Spleen (tissue), 11 donors: ENCODE data around the gene GATAD1. TPM values are rescaled to one million over a fixed set of nuclear protein-coding genes. Genes with fewer than 3 reads are reported as not detected.

ENCODE experiments used
- DNase-seq: peaks from one replicate; pipeline ENCODE4 v3.0.0-alpha.2; 2020
- H3K27ac ChIP-seq, 8 donors: fragments of 200-600 bp; sonication (generic) in 7 of 8; 1 replicate in 4 of 8; 2 replicates in 4 of 8; pipeline versions ENCODE4 v1.5.0 to v1.8.0; 2016 to 2021; ENCODE audit warnings: inconsistent platforms in 4 of 8, mild to moderate bottlenecking in 4 of 8, moderate library complexity in 1 of 8
- H3K27me3 ChIP-seq, 7 donors: fragments of 200-600 bp; sonication (generic) in 6 of 7; replicated peaks in 1 of 7; 1 replicate in 4 of 7; 2 replicates in 3 of 7; pipeline versions ENCODE4 v1.5.0 to v1.8.0; 2016 to 2021; ENCODE audit warnings: inconsistent platforms in 3 of 7, mild to moderate bottlenecking in 1 of 7
- H3K36me3 ChIP-seq, 6 donors: fragments of 200-600 bp; sonication (generic) in 5 of 6; 1 replicate in 4 of 6; 2 replicates in 2 of 6; pipeline versions ENCODE4 v1.5.0 to v1.8.0; 2016 to 2021; ENCODE audit warnings: inconsistent platforms in 2 of 6
- H3K4me1 ChIP-seq, 6 donors: fragments of 200-600 bp; sonication (generic) in 5 of 6; 1 replicate in 3 of 6; 2 replicates in 3 of 6; pipeline versions ENCODE4 v1.5.0 to v1.8.0; 2016 to 2021; ENCODE audit warnings: inconsistent platforms in 3 of 6
- H3K4me3 ChIP-seq, 8 donors: fragments of 200-600 bp; sonication (generic) in 7 of 8; 1 replicate in 4 of 8; 2 replicates in 4 of 8; pipeline versions ENCODE4 v1.5.0 to v1.8.0; 2016 to 2021; ENCODE audit warnings: inconsistent platforms in 4 of 8, mild to moderate bottlenecking in 4 of 8, moderate library complexity in 2 of 8
- H3K9me3 ChIP-seq, 8 donors: fragments of 200-600 bp; sonication (generic) in 7 of 8; 1 replicate in 4 of 8; 2 replicates in 4 of 8; pipeline versions ENCODE4 v1.5.0 to v1.8.0; 2016 to 2021; ENCODE audit warnings: inconsistent platforms in 4 of 8
- CTCF ChIP-seq, 11 experiments: fragments of 200-600 bp in 7 of 11; fragments of 450-650 bp in 4 of 11; sonication (generic) in 4 of 11; IDR thresholded peaks in 8 of 11; conservative IDR thresholded peaks in 3 of 11; 1 replicate in 7 of 11; 2 replicates in 4 of 11; pipeline versions ENCODE4 v1.4.0 to v1.8.0; 2016 to 2021; ENCODE audit warnings: antibody characterized with exemption in 11 of 11, inconsistent platforms in 4 of 11, mild to moderate bottlenecking in 1 of 11
- POLR2A ChIP-seq, 3 donors: fragments of 450-650 bp; IDR thresholded peaks; one replicate each; pipeline ENCODE4 v1.5.1; 2017; ENCODE audit warnings: antibody characterized with exemption in 3 of 3, mild to moderate bottlenecking in 1 of 3
- POLR2AphosphoS5 ChIP-seq, 3 donors: sonication (generic); formaldehyde crosslinking; IDR thresholded peaks; one replicate each; pipeline ENCODE4 v1.5.1; 2017; ENCODE audit warnings: antibody characterized with exemption in 3 of 3
- WGBS, 5 donors: extraction: QIAGEN DNeasy Blood & Tissue Kit in 3 of 5; methylation state at CpG; one replicate each; pipeline versions ENCODE4 v1.1.5 to v1.1.7; 2013 to 2018; 5-methylcytosine and 5-hydroxymethylcytosine counted together
- intact Hi-C: fragments of 100-400 bp; cut with DNase I; formaldehyde crosslinking; loops from one replicate; pipeline ENCODE4 v1.15.0; 2023; ENCODE audit warnings: low total_unique reads
- polyA plus RNA-seq, 3 donors: library from polyadenylated mRNA; stranded (reverse); fragments of 200-250 nt; gene quantifications; one replicate each; pipeline ENCODE4 v1.2.1, GENCODE V29; 2013
- total RNA-seq, 7 donors: library from RNA; depleted of rRNA in 3 of 7; stranded (reverse); fragments of >200 nt in 3 of 7; fragmentation: NEBNext Ultra II Directional in 4 of 7; extraction: Animal tissue kit (Norgen Biotek cat#: 25700) in 4 of 7; gene quantifications; one replicate each; pipeline versions ENCODE4 v1.1.0 to v1.2.1, GENCODE V29; 2016 to 2021
- donor health status: healthy with polysubstance abuse.
- donor health status: DM: no; HTN: no; CAD: no; lungs with moderate emphysema.
- donor health status: DM: no; HTN: no; CAD: no.
- donor health status: Bipolar disorder and iron deficiency.
- donor health status: healthy.
- donor health status: DM: no; HTN: no; CAD: no.
- donor health status: DM: yes; HTN: yes; CAD: no.

Gene GATAD1
- total and polyA plus RNA-seq, 10 donors: 14.2 to 56.9 (median 35.6) TPM

GRCh38 chr7:92412745-92413144, 34.5 kb upstream of the GATAD1 start:
- H3K9me3 ChIP-seq: peaks cover 0 to 4% (median 0%) of the 10 kb centered on the region in 8 donors
- H3K4me1 ChIP-seq: no peaks in the 10 kb centered on the region
- H3K4me3 ChIP-seq: no peak overlapping the region
- no peak for DNase-seq
- intact Hi-C loops: no loop called here
- TF ChIP-seq CTCF (IDR thresholded peaks at IDR 0.05 in 8 of 11, conservative IDR thresholded peaks at IDR 0.05 in 3 of 11) (no peak), POLR2AphosphoS5 (IDR thresholded peaks at IDR 0.05) (no peak), POLR2A (IDR thresholded peaks at IDR 0.05) (no peak)
- no peak overlapping the region for H3K27ac ChIP-seq
- peaks cover 0 to 16% (median 0%) of the 10 kb centered on the region in 7 donors for H3K27me3 ChIP-seq
- 81 to 89% (median 84%) methylated on average over 11 of the region's 11 CpGs for WGBS, 5 donors
- H3K36me3 ChIP-seq: no peaks in the 10 kb centered on the region

GRCh38 chr7:92413550-92413949, 33.7 kb upstream of the GATAD1 start:
- DNase-seq: no peak
- Histone ChIP-seq H3K9me3 (peaks cover 0 to 4% (median 0%) of the 10 kb centered on the region in 8 donors), H3K27ac (no peak overlapping the region), H3K27me3 (peaks cover 0 to 16% (median 0%) of the 10 kb centered on the region in 7 donors), H3K36me3 (no peaks in the 10 kb centered on the region), H3K4me3 (no peak overlapping the region), H3K4me1 (no peaks in the 10 kb centered on the region)
- TF ChIP-seq POLR2A (IDR thresholded peaks at IDR 0.05) (no peak), POLR2AphosphoS5 (IDR thresholded peaks at IDR 0.05) (no peak), CTCF (IDR thresholded peaks at IDR 0.05 in 8 of 11, conservative IDR thresholded peaks at IDR 0.05 in 3 of 11) (no peak)
- intact Hi-C loops: no loop called here
- WGBS, 5 donors: 67 to 76% (median 68%) methylated on average over 5 of the region's 5 CpGs

GRCh38 chr7:92415225-92415624, 32.1 kb upstream of the GATAD1 start:
- WGBS, 5 donors: 77 to 90% (median 79%) methylated on average over 5 of the region's 5 CpGs
- no peak for DNase-seq
- Histone ChIP-seq H3K36me3 (no peaks in the 10 kb centered on the region), H3K9me3 (peaks cover 0 to 1% (median 0%) of the 10 kb centered on the region in 8 donors), H3K4me3 (no peak overlapping the region), H3K4me1 (no peaks in the 10 kb centered on the region), H3K27me3 (peaks cover 0 to 16% (median 0%) of the 10 kb centered on the region in 7 donors), H3K27ac (no peak overlapping the region)
- intact Hi-C loops: no loop called here
- no peak for TF ChIP-seq POLR2A (IDR thresholded peaks at IDR 0.05)
- no peak for TF ChIP-seq CTCF (IDR thresholded peaks at IDR 0.05 in 8 of 11, conservative IDR thresholded peaks at IDR 0.05 in 3 of 11)
- TF ChIP-seq POLR2AphosphoS5 (IDR thresholded peaks at IDR 0.05): no peak

GRCh38 chr7:92417913-92418312, 29.4 kb upstream of the GATAD1 start:
- TF ChIP-seq POLR2AphosphoS5 (IDR thresholded peaks at IDR 0.05): no peak
- no peak for TF ChIP-seq CTCF (IDR thresholded peaks at IDR 0.05 in 8 of 11, conservative IDR thresholded peaks at IDR 0.05 in 3 of 11)
- no peak for TF ChIP-seq POLR2A (IDR thresholded peaks at IDR 0.05)
- no peak for DNase-seq
- Histone ChIP-seq H3K4me3 (no peak overlapping the region), H3K27ac (no peak overlapping the region), H3K4me1 (no peaks in the 10 kb centered on the region), H3K27me3 (peaks cover 0 to 9% (median 0%) of the 10 kb centered on the region in 7 donors), H3K9me3 (no peaks in the 10 kb centered on the region), H3K36me3 (no peaks in the 10 kb centered on the region)
- WGBS, 5 donors: 76 to 85% (median 80%) methylated on average over 5 of the region's 5 CpGs
- intact Hi-C loops: no loop called here
